ENCODE data around the gene DLST.
A peak's percentile ranks its signal among the peaks of the same experiment; 100 is the strongest.

DLST gene

GRCh38 chr14:74881431-74882102 is at the start of gene DLST:
Gene DLST (plus strand): TSS chr14:74881916. CDS start chr14:74881954, 38 bp downstream.
- DNase-seq, result peak; percentile 89

GRCh38 chr14:74832849-74833248 is 48.9 kb upstream of the DLST start:
- DNase-seq, result no peak

GRCh38 chr14:74834692-74835392 is 46.9 kb upstream of the DLST start:
- no peak for DNase-seq

GRCh38 chr14:74835645-74836250 is 46.0 kb upstream of the DLST start:
- no peak for DNase-seq

- DNase-seq, result no peak
These were observed 45.3 kb upstream of the DLST start for GRCh38 chr14:74836251-74836960.

GRCh38 chr14:74838166-74838565 is 43.5 kb upstream of the DLST start:
- DNase-seq, result no peak

- DNase-seq, result no peak
These were observed 41.1 kb upstream of the DLST start for GRCh38 chr14:74840603-74841030.

GRCh38 chr14:74841230-74842207 is 40.2 kb upstream of the DLST start:
- DNase-seq, result no peak

GRCh38 chr14:74843653-74844052 is 38.1 kb upstream of the DLST start:
- DNase-seq, result no peak

GRCh38 chr14:74846168-74846567 is 35.5 kb upstream of the DLST start:
- DNase-seq, result peak; percentile 53

- DNase-seq, result no peak
These were observed 34.6 kb upstream of the DLST start for GRCh38 chr14:74846968-74847665.

- no peak for DNase-seq
These were observed 32.9 kb upstream of the DLST start for GRCh38 chr14:74848768-74849167.

GRCh38 chr14:74852922-74853530 is 28.7 kb upstream of the DLST start:
- DNase-seq, result no peak

- no peak for DNase-seq
These were observed 28.1 kb upstream of the DLST start for GRCh38 chr14:74853581-74853980.

GRCh38 chr14:74855021-74855420 is 26.7 kb upstream of the DLST start:
- DNase-seq, result no peak

- no peak for DNase-seq
These were observed 25.8 kb upstream of the DLST start for GRCh38 chr14:74855945-74856344.

- DNase-seq, result no peak
These were observed 25.4 kb upstream of the DLST start for GRCh38 chr14:74856366-74856765.

- DNase-seq, result no peak
These were observed 23.7 kb upstream of the DLST start for GRCh38 chr14:74858022-74858421.

- DNase-seq, result no peak
These were observed 21.8 kb upstream of the DLST start for GRCh38 chr14:74859757-74860552.
